Thyroid gland (tissue), 4 donors: ENCODE data around the gene GOLGA1. TPM values are rescaled to one million over a fixed set of nuclear protein-coding genes. Genes with fewer than 3 reads are reported as not detected.

ENCODE experiments used
- DNase-seq, 2 donors: peaks; one replicate each; pipeline ENCODE4 v3.0.0-alpha.2; 2019
- H3K27ac ChIP-seq, 3 donors: fragments of 200-600 bp; sonication (generic); 1 replicate in 2 of 3; 2 replicates in 1 of 3; pipeline ENCODE4 v1.5.1; 2016 to 2019; ENCODE audit warnings: mild to moderate bottlenecking in 1 of 3, moderate library complexity in 1 of 3
- H3K27me3 ChIP-seq: fragments of 200-600 bp; sonication (generic); one replicate; pipeline ENCODE4 v1.5.1; 2019
- H3K36me3 ChIP-seq, 2 donors: fragments of 200-600 bp; sonication (generic); one replicate each; pipeline ENCODE4 v1.5.1; 2016 to 2019
- H3K4me1 ChIP-seq, 2 donors: fragments of 200-600 bp; sonication (generic); one replicate each; pipeline ENCODE4 v1.5.1; 2017 to 2019
- H3K4me3 ChIP-seq, 3 donors: fragments of 200-600 bp; sonication (generic); replicated peaks in 1 of 3; 1 replicate in 2 of 3; 2 replicates in 1 of 3; pipeline ENCODE4 v1.5.1; 2016; ENCODE audit warnings: mild to moderate bottlenecking in 1 of 3
- H3K9me3 ChIP-seq: fragments of 200-600 bp; sonication (generic); one replicate; pipeline ENCODE4 v1.5.1; 2017
- CTCF ChIP-seq, 6 experiments: fragments of 200-600 bp in 3 of 6; fragments of 450-650 bp in 3 of 6; sonication (generic) in 3 of 6; IDR thresholded peaks; one replicate each; pipeline ENCODE4 v1.5.1; 2016 to 2019; ENCODE audit warnings: antibody characterized with exemption in 6 of 6, mild to moderate bottlenecking in 2 of 6, inconsistent platforms in 1 of 6, moderate library complexity in 1 of 6
- POLR2A ChIP-seq, 2 donors: fragments of 450-650 bp; IDR thresholded peaks; one replicate each; pipeline ENCODE4 v1.6.1; 2017; ENCODE audit warnings: antibody characterized with exemption in 2 of 2, mild to moderate bottlenecking in 2 of 2, moderate library complexity in 1 of 2
- WGBS, 2 donors: methylation state at CpG; one replicate each; pipeline ENCODE4 v1.1.5; 2017; 5-methylcytosine and 5-hydroxymethylcytosine counted together
- intact Hi-C: fragments of 100-400 bp; cut with DNase I; formaldehyde crosslinking; loops from one replicate; pipeline ENCODE4 v1.15.1; 2023
- total RNA-seq, 4 donors: library from RNA; depleted of rRNA; stranded (reverse); fragments of >200 nt; gene quantifications; one replicate each; pipeline ENCODE4 v1.2.3, GENCODE V29; 2016

The GOLGA1 gene
- total RNA-seq, 4 donors from 2014 or later, result 15.3 to 27.7 (median 18.6) TPM

GRCh38 chr9:124857533-124858162 lies 83.2 kb downstream of the GOLGA1 start:
- WGBS, 2 donors, result 88 to 92% methylated on average over 16 to 22 of the region's 24 CpGs
- no peak for TF ChIP-seq POLR2A (IDR thresholded peaks at IDR 0.05)
- TF ChIP-seq CTCF (IDR thresholded peaks at IDR 0.05), result no peak
- Histone ChIP-seq H3K27ac (no peak overlapping the region), H3K36me3 (peaks cover 29 to 33% of the 10 kb centered on the region in 2 donors), H3K4me1 (peaks cover 15 to 33% of the 10 kb centered on the region in 2 donors), H3K27me3 (no peaks in the 10 kb centered on the region), H3K9me3 (no peaks in the 10 kb centered on the region), H3K4me3 (no peak overlapping the region)
- no peak for DNase-seq
- intact Hi-C loops, result loop anchor here (5.0 to 10.0 kb wide), 2 partner anchors 243 to 515 kb away; no protein-coding TSS in a partner anchor

- no peaks in the 10 kb centered on the region for H3K9me3 ChIP-seq
- H3K4me1 ChIP-seq, result peaks cover 20 to 43% of the 10 kb centered on the region in 2 donors
- TF ChIP-seq POLR2A (IDR thresholded peaks at IDR 0.05) (no peak), CTCF (IDR thresholded peaks at IDR 0.05) (peak in 3 of 6 experiments; percentile 12 to 25 (median 22))
- H3K27me3 ChIP-seq, result no peaks in the 10 kb centered on the region
- intact Hi-C loops, result loop anchor here (5.0 to 10.0 kb wide), 2 partner anchors 241 to 516 kb away; no protein-coding TSS in a partner anchor
- H3K4me3 ChIP-seq, result no peak overlapping the region
- DNase-seq, result peak in 1 of 2 donors; percentile 34
- no peak overlapping the region for H3K27ac ChIP-seq
- H3K36me3 ChIP-seq, result peaks cover 29 to 33% of the 10 kb centered on the region in 2 donors
- 55 to 92% methylated on average over 2 to 7 of the region's 16 CpGs for WGBS, 2 donors
Measured at GRCh38 chr9:124855944-124856765, 84.7 kb downstream of the GOLGA1 start.

- peaks cover 14 to 37% of the 10 kb centered on the region in 2 donors for H3K4me1 ChIP-seq
- no peaks in the 10 kb centered on the region for H3K9me3 ChIP-seq
- TF ChIP-seq CTCF (IDR thresholded peaks at IDR 0.05) (no peak), POLR2A (IDR thresholded peaks at IDR 0.05) (no peak)
- DNase-seq, result no peak
- peaks cover 29 to 33% of the 10 kb centered on the region in 2 donors for H3K36me3 ChIP-seq
- no peak overlapping the region for H3K27ac ChIP-seq
- H3K27me3 ChIP-seq, result no peaks in the 10 kb centered on the region
- 88 to 92% methylated on average over 17 to 18 of the region's 18 CpGs for WGBS, 2 donors
- intact Hi-C loops, result loop anchor here (5.0 to 10.0 kb wide), 2 partner anchors 241 to 517 kb away; no protein-coding TSS in a partner anchor
- H3K4me3 ChIP-seq, result no peak overlapping the region
Measured at GRCh38 chr9:124855566-124855943, 85.3 kb downstream of the GOLGA1 start.

- WGBS, 2 donors, result 58 to 68% methylated on average over 7 of the region's 7 CpGs
- H3K9me3 ChIP-seq, result no peaks in the 10 kb centered on the region
- intact Hi-C loops, result loop anchor here (5.0 to 10.0 kb wide), 2 partner anchors 240 to 517 kb away; no protein-coding TSS in a partner anchor
- no peak overlapping the region for H3K27ac ChIP-seq
- H3K27me3 ChIP-seq, result no peaks in the 10 kb centered on the region
- no peak for TF ChIP-seq POLR2A (IDR thresholded peaks at IDR 0.05)
- TF ChIP-seq CTCF (IDR thresholded peaks at IDR 0.05), result no peak
- H3K36me3 ChIP-seq, result peaks cover 24 to 30% of the 10 kb centered on the region in 2 donors
- H3K4me3 ChIP-seq, result no peak overlapping the region
- peaks cover 12 to 30% of the 10 kb centered on the region in 2 donors for H3K4me1 ChIP-seq
- no peak for DNase-seq
Measured at GRCh38 chr9:124854822-124855221, 86.1 kb downstream of the GOLGA1 start.
